Measurements from ENCODE around the gene ADAP1.

GRCh38 chr7:944744-945143, 9.7 kb downstream of the ADAP1 start:
- TF ChIP-seq CTCF (IDR thresholded peaks at IDR 0.05; ENCODE audit: insufficient read depth, low read length, poor library complexity, severe bottlenecking) (no peak), EZH2phosphoT487 (conservative IDR thresholded peaks at IDR 0.05; ENCODE audit: low read length) (no peak)
